Skin epidermis (tissue), 12 donors: ENCODE data around the gene RARG.
"Not testable (repeated sequence)": the region's sequence is repeated elsewhere in the genome, so short reads cannot be mapped to it uniquely, and the experiment has no call there.

ENCODE experiments used
- H3K27ac ChIP-seq, 21 experiments: fragments of 200-600 bp; sonication (generic) in 11 of 21; one replicate each; pipeline ENCODE4 v1.5.0; 2020; ENCODE audit warnings: mild to moderate bottlenecking in 3 of 21, inconsistent platforms in 2 of 21, moderate library complexity in 2 of 21
- H3K4me3 ChIP-seq, 7 experiments: fragments of 200-600 bp; sonication (generic) in 2 of 7; one replicate each; pipeline ENCODE4 v1.5.0; 2020; ENCODE audit warnings: inconsistent platforms in 2 of 7, mild to moderate bottlenecking in 2 of 7, moderate library complexity in 1 of 7

Gene RARG

GRCh38 chr12:53180220-53180930 is 51.6 kb downstream of the RARG start, which contains the start of the genes CSAD and ZNF740:
Gene CSAD, minus strand, starts transcription at chr12:53180925. Its CDS starts 7,455 bp downstream, at chr12:53173470.
Gene ZNF740, plus strand, starts transcription at chr12:53180722. Its CDS starts 1,262 bp downstream, at chr12:53181984.
- Histone ChIP-seq H3K27ac (peak within 1 kb of the TSS; percentile 79 to 98 (median 93)), H3K4me3 (peak within 1 kb of the TSS; percentile 60 to 87 (median 74))

GRCh38 chr12:53179687-53180219 is 52.3 kb downstream of the RARG start:
- Histone ChIP-seq H3K27ac (peak overlapping the region; percentile 59 to 98 (median 93)), H3K4me3 (peak overlapping the region; percentile 60 to 87 (median 74))

- not testable (repeated sequence) for H3K4me3 ChIP-seq
- H3K27ac ChIP-seq, result peak overlapping the region in 1 of 21 experiments; percentile 98
Measured at GRCh38 chr12:53178803-53179202, 53.2 kb downstream of the RARG start.

GRCh38 chr12:53177447-53177846 is 54.6 kb downstream of the RARG start:
- not testable (repeated sequence) for H3K27ac ChIP-seq, H3K4me3 ChIP-seq

- no peak overlapping the region for H3K4me3 ChIP-seq
- H3K27ac ChIP-seq, result no peak overlapping the region
Measured at GRCh38 chr12:53176750-53177149, 55.3 kb downstream of the RARG start.

GRCh38 chr12:53174881-53175491 is 57.0 kb downstream of the RARG start:
- no peak overlapping the region for H3K27ac ChIP-seq

GRCh38 chr12:53173085-53173715 is 58.8 kb downstream of the RARG start:
- Histone ChIP-seq H3K4me3 (no peak overlapping the region), H3K27ac (no peak overlapping the region)

More at GRCh38 chr12:53174881-53175491, 57.0 kb downstream of the RARG start:
- no peak overlapping the region for H3K4me3 ChIP-seq

GRCh38 chr12:53172352-53172751 is 59.7 kb downstream of the RARG start:
- Histone ChIP-seq H3K4me3 (no peak overlapping the region), H3K27ac (no peak overlapping the region)

- H3K27ac ChIP-seq, result no peak overlapping the region
- H3K4me3 ChIP-seq, result no peak overlapping the region
Measured at GRCh38 chr12:53171725-53172329, 60.2 kb downstream of the RARG start.

- no peak overlapping the region for H3K4me3 ChIP-seq
- H3K27ac ChIP-seq, result no peak overlapping the region
Measured at GRCh38 chr12:53170876-53171724, 60.9 kb downstream of the RARG start.

GRCh38 chr12:53170215-53170614 is 61.8 kb downstream of the RARG start:
- H3K4me3 ChIP-seq, result no peak overlapping the region
- no peak overlapping the region for H3K27ac ChIP-seq

- no peak overlapping the region for H3K4me3 ChIP-seq
- no peak overlapping the region for H3K27ac ChIP-seq
Measured at GRCh38 chr12:53169644-53170043, 62.4 kb downstream of the RARG start.

GRCh38 chr12:53166837-53167236 is 65.2 kb downstream of the RARG start:
- Histone ChIP-seq H3K27ac (no peak overlapping the region), H3K4me3 (no peak overlapping the region)

- H3K27ac ChIP-seq, H3K4me3 ChIP-seq: not testable (repeated sequence)
Measured at GRCh38 chr12:53163008-53163407, 69.0 kb downstream of the RARG start.

GRCh38 chr12:53161119-53161911 is 70.7 kb downstream of the RARG start:
- H3K4me3 ChIP-seq, result no peak overlapping the region
- H3K27ac ChIP-seq, result no peak overlapping the region

GRCh38 chr12:53160673-53161072 is 71.3 kb downstream of the RARG start:
- no peak overlapping the region for H3K27ac ChIP-seq
- no peak overlapping the region for H3K4me3 ChIP-seq
